Fibroblast of lung (primary cell): Measurements from ENCODE around the gene DENND1A. TPM values are rescaled to one million over a fixed set of nuclear protein-coding genes. Genes with fewer than 3 reads are reported as not detected.
A peak's percentile ranks its signal among the peaks of the same experiment; 100 is the strongest.

Source experiments
- DNase-seq, 2 donors: peaks; one replicate each; pipeline versions ENCODE4 v3.0.0 to v3.0.0-alpha.2; 2010; ENCODE audit warnings: low read depth in 2 of 2
- H2AFZ ChIP-seq: 2 replicates; pipeline ENCODE4 v1.5.1; 2012; ENCODE audit warnings: low read length, control low read depth, inconsistent platforms
- H3K27ac ChIP-seq: 2 replicates; pipeline ENCODE4 v1.5.1; 2011; ENCODE audit warnings: low read length, control low read depth; ENCODE audit not compliant: insufficient read depth
- H3K27me3 ChIP-seq: 2 replicates; pipeline ENCODE4 v1.5.1; 2011; ENCODE audit warnings: mild to moderate bottlenecking, low read length; ENCODE audit not compliant: control insufficient read depth, insufficient read depth
- H3K36me3 ChIP-seq: 2 replicates; pipeline ENCODE4 v1.5.1; 2011; ENCODE audit warnings: low read length; ENCODE audit not compliant: control insufficient read depth, insufficient read depth
- H3K4me1 ChIP-seq: 2 replicates; pipeline ENCODE4 v1.5.1; 2011; ENCODE audit warnings: low read length; ENCODE audit not compliant: control insufficient read depth, insufficient read depth; ENCODE audit errors: extremely low read depth
- H3K4me2 ChIP-seq: 2 replicates; pipeline ENCODE4 v1.5.1; 2011; ENCODE audit warnings: low read length, control low read depth; ENCODE audit not compliant: insufficient read depth; ENCODE audit errors: extremely low read depth
- H3K4me3 ChIP-seq, 4 experiments: fragments of 200-600 bp in 1 of 4; sonication (generic) in 1 of 4; replicated peaks in 1 of 4; 2 replicates each; pipeline ENCODE4 v1.5.1; 2011 to 2016; ENCODE audit warnings: low read length in 4 of 4, low read depth in 3 of 4, mild to moderate bottlenecking in 3 of 4, control low read depth in 2 of 4, inconsistent platforms in 1 of 4, mixed read lengths in 1 of 4; ENCODE audit not compliant: insufficient read depth in 1 of 4; ENCODE audit errors: control extremely low read depth in 1 of 4
- H3K79me2 ChIP-seq: 2 replicates; pipeline ENCODE4 v1.5.1; 2012; ENCODE audit warnings: mild to moderate bottlenecking, low read length, inconsistent platforms; ENCODE audit not compliant: control insufficient read depth, insufficient read depth
- H3K9ac ChIP-seq: 2 replicates; pipeline ENCODE4 v1.5.1; 2011; ENCODE audit warnings: mild to moderate bottlenecking, low read length, control low read depth; ENCODE audit not compliant: insufficient read depth
- H3K9me3 ChIP-seq: 2 replicates; pipeline ENCODE4 v1.5.1; 2012; ENCODE audit warnings: low read depth, low read length; ENCODE audit not compliant: control insufficient read depth, insufficient read depth
- H4K20me1 ChIP-seq: 2 replicates; pipeline ENCODE4 v1.5.1; 2011; ENCODE audit warnings: low read length; ENCODE audit not compliant: control insufficient read depth, insufficient read depth; ENCODE audit errors: extremely low read depth
- EZH2 ChIP-seq: IDR thresholded peaks from 2 replicates; pipeline ENCODE4 v1.5.1; 2012; ENCODE audit warnings: low read length, control low read depth, mild to moderate bottlenecking; ENCODE audit errors: missing control alignments
- polyA plus RNA-seq, 2 donors: library from polyadenylated mRNA; depleted of rRNA in 1 of 2; stranded (reverse) in 1 of 2; unstranded in 1 of 2; fragments of >200 nt; gene quantifications; 2 replicates each; pipeline ENCODE4 v1.2.1, GENCODE V29; 2011 to 2012; ENCODE audit warnings: missing spikeins in 1 of 2
- total RNA-seq: library from RNA; depleted of rRNA; stranded (reverse); fragments of >200 nt; gene quantifications from 2 replicates; pipeline ENCODE4 v1.2.1, GENCODE V29; 2014
- TF ChIP-seq, protein P1 (sequence below), 2 donors: IDR thresholded peaks in 1 of 2; conservative IDR thresholded peaks in 1 of 2; 1 replicate in 1 of 2; 2 replicates in 1 of 2; pipeline ENCODE4 v1.5.1; 2011 to 2012; ENCODE audit warnings: low read length in 2 of 2, control low read depth in 1 of 2, inconsistent platforms in 1 of 2, low read depth in 1 of 2, mild to moderate bottlenecking in 1 of 2

The DENND1A gene
- total and polyA plus RNA-seq, 2 donors (not counting 1 experiment from before 2014, with no cell fraction given): 13.0 to 18.3 TPM

DNA sequence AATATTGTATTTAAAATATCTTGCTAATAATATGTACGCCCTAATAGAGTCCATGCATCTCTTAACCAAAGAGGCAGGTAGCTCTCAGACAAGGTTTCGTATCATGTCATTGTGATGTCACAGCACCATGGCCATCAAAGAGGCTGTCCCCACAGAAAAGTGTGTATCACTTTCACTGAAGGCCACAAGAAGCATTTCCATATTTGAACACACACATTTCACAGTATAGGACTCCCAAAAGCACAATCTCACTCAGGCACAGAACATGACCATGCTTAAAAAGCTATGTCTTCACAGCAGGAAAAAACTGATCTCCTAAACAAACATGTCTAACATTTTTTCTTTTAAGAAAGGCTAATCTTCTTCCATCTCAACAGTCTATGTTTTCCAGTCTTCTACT is 133.8 kb downstream of the DENND1A start:
- no peak overlapping the region for H3K4me2 ChIP-seq

DNA sequence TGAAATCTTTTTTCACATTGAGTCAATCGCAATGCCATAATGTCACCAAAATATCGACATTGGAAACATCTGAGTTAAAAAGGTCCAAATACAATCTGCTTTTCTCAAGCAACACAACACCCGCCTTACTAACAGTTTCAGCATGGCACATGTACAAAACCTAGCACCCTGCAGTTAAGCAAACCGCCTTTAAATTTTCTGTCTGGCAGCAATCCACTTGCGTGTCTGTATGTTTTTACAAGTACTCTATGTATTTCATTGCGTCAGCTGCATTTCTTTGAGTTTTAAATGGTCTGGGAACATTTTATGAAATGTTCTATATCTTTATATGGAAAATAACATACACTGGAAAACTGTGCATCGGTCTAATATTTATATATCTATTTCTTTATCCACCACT is 134.6 kb downstream of the DENND1A start:
- DNase-seq: peak in 1 of 2 donors; percentile 90

More for the DNA sequence above, 133.8 kb downstream of the DENND1A start:
- TF ChIP-seq, protein P1, sequence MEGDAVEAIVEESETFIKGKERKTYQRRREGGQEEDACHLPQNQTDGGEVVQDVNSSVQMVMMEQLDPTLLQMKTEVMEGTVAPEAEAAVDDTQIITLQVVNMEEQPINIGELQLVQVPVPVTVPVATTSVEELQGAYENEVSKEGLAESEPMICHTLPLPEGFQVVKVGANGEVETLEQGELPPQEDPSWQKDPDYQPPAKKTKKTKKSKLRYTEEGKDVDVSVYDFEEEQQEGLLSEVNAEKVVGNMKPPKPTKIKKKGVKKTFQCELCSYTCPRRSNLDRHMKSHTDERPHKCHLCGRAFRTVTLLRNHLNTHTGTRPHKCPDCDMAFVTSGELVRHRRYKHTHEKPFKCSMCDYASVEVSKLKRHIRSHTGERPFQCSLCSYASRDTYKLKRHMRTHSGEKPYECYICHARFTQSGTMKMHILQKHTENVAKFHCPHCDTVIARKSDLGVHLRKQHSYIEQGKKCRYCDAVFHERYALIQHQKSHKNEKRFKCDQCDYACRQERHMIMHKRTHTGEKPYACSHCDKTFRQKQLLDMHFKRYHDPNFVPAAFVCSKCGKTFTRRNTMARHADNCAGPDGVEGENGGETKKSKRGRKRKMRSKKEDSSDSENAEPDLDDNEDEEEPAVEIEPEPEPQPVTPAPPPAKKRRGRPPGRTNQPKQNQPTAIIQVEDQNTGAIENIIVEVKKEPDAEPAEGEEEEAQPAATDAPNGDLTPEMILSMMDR (conservative IDR thresholded peaks at IDR 0.05 in 1 of 2, IDR thresholded peaks at IDR 0.05 in 1 of 2; ENCODE audit: low read depth in 1 of 2, low read length in 2 of 2): no peak
- TF ChIP-seq EZH2: no peak
- Histone ChIP-seq H3K9me3 (no peaks in the 10 kb centered on the region), H3K27me3 (no peaks in the 10 kb centered on the region), H3K27ac (no peak overlapping the region), H3K4me1 (no peaks in the 10 kb centered on the region), H3K4me3 (no peak overlapping the region), H3K79me2 (no peaks in the 10 kb centered on the region), H2AFZ (no peak overlapping the region), H3K36me3 (no peaks in the 10 kb centered on the region), H4K20me1 (no peaks in the 10 kb centered on the region), H3K9ac (no peak overlapping the region)
- no peak for DNase-seq

DNA sequence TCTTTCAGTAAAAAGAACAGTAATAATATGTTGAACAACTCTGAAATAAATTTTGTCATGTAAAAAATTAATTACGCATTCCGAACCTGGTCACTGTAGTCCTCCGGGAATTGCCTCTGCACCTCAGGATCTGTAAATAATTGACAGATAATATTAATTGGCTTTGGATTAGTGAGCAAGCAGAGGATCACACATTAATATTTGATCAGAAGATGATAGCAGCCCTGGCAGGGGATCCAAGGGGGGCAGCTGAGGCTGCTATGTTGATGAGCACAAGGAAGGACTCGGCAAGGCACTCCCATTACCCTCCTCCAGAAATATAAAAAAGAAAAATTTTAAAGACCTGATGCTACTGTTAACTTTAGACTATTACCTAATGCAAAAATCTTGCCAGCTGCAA is 137.4 kb downstream of the DENND1A start:
- no peak for DNase-seq
- no peak overlapping the region for H3K4me2 ChIP-seq
- no peak overlapping the region for H2AFZ ChIP-seq
- H3K27me3 ChIP-seq: no peaks in the 10 kb centered on the region
- no peak for TF ChIP-seq EZH2
- TF ChIP-seq, protein P1 (conservative IDR thresholded peaks at IDR 0.05 in 1 of 2, IDR thresholded peaks at IDR 0.05 in 1 of 2; ENCODE audit: low read depth in 1 of 2, low read length in 2 of 2): no peak
- H3K9ac ChIP-seq: no peak overlapping the region
- H4K20me1 ChIP-seq: no peaks in the 10 kb centered on the region
- no peaks in the 10 kb centered on the region for H3K36me3 ChIP-seq
- H3K79me2 ChIP-seq: no peaks in the 10 kb centered on the region
- H3K4me3 ChIP-seq: no peak overlapping the region
- no peaks in the 10 kb centered on the region for H3K4me1 ChIP-seq
- no peaks in the 10 kb centered on the region for H3K9me3 ChIP-seq
- H3K27ac ChIP-seq: no peak overlapping the region

More for the DNA sequence above, 134.6 kb downstream of the DENND1A start:
- TF ChIP-seq, protein P1 (conservative IDR thresholded peaks at IDR 0.05 in 1 of 2, IDR thresholded peaks at IDR 0.05 in 1 of 2; ENCODE audit: low read depth in 1 of 2, low read length in 2 of 2): no peak
- no peak for TF ChIP-seq EZH2
- Histone ChIP-seq H3K79me2 (no peaks in the 10 kb centered on the region), H3K9ac (no peak overlapping the region), H3K4me1 (no peaks in the 10 kb centered on the region), H3K4me3 (no peak overlapping the region), H3K4me2 (no peak overlapping the region), H2AFZ (no peak overlapping the region), H4K20me1 (no peaks in the 10 kb centered on the region), H3K9me3 (no peaks in the 10 kb centered on the region), H3K27me3 (no peaks in the 10 kb centered on the region), H3K27ac (no peak overlapping the region), H3K36me3 (no peaks in the 10 kb centered on the region)
